Measurements from ENCODE around the gene ITGAL. TPM values are rescaled to one million over a fixed set of nuclear protein-coding genes. Genes with fewer than 3 reads are reported as not detected.

ITGAL gene
- total RNA-seq, 2 experiments from 2014 or later: 40.2 to 140 TPM

DNA sequence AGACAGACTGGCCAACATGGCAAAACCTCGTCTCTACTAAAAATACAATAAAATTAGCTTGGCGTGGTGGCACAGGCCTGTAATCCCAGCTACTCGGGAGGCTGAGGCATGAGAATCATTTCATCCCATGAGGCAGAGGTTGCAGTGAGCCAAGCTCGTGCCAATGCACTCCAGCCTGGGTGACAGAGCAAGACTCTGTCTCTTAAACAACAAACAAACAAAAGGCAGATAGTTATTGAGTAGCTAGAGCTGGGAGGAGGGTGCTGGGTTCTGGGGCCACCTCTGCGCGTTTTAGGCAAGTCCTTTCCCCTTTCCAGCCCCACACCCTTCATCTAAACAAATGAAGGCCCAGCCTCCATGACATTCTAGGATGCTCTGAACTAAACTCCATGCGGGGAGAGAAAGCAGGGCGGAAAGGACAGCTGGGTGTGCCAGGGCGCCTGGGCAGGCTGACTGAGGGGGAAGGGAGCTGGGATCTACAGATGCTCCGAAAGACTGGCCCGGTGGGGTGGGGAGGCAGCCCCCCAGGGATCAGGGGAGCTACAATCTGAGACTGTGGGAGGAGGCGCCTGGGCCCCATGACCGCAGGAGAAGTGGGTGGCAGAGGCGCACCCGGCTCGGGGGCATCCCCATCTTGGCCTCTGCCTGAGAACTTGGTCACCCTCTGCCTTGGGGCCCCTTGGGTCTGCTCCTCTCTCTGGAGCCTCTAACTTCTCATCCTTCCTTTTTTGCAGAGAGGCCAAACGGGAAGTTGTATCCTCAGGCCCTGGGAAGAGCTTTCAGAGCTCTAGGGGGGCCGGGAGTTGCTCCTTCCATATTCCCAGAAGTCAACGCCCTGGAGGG is 910 bp downstream of the ITGAL start:
- POLR2A ChIA-PET: interaction anchor here (0.7 to 3.2 kb wide), 11 partner anchors 15 to 177 kb away, joined by 3 to 69 read pairs (median 5); partner anchors contain the start of genes DCTPP1 and ZNF764
- H3K27ac ChIP-seq (ENCODE audit: low read depth, low read length, poor library complexity, severe bottlenecking): peak overlapping the region; percentile 95
- TF ChIP-seq EZH2phosphoT487 (IDR thresholded peaks at IDR 0.05; ENCODE audit: borderline replicate concordance, low read depth, low read length): no peak
- TF ChIP-seq, protein P1, sequence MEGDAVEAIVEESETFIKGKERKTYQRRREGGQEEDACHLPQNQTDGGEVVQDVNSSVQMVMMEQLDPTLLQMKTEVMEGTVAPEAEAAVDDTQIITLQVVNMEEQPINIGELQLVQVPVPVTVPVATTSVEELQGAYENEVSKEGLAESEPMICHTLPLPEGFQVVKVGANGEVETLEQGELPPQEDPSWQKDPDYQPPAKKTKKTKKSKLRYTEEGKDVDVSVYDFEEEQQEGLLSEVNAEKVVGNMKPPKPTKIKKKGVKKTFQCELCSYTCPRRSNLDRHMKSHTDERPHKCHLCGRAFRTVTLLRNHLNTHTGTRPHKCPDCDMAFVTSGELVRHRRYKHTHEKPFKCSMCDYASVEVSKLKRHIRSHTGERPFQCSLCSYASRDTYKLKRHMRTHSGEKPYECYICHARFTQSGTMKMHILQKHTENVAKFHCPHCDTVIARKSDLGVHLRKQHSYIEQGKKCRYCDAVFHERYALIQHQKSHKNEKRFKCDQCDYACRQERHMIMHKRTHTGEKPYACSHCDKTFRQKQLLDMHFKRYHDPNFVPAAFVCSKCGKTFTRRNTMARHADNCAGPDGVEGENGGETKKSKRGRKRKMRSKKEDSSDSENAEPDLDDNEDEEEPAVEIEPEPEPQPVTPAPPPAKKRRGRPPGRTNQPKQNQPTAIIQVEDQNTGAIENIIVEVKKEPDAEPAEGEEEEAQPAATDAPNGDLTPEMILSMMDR (conservative IDR thresholded peaks at IDR 0.05; ENCODE audit: low read length): no peak
- no peaks in the 10 kb centered on the region for H3K9me2 ChIP-seq (ENCODE audit: insufficient read depth, low read length)
- peaks cover 61% of the 10 kb centered on the region for H3K4me1 ChIP-seq (ENCODE audit: insufficient read depth, low read length, poor library complexity, severe bottlenecking)
- peaks cover 24% of the 10 kb centered on the region for H3K36me3 ChIP-seq (ENCODE audit: insufficient read depth, low read length)
- peak overlapping the region; percentile 14; the same call in 1 of the 2 replicates for H2AFZ ChIP-seq (ENCODE audit: low read length)
- H3K79me2 ChIP-seq (ENCODE audit: insufficient read depth, low read depth, low read length): peaks cover 15% of the 10 kb centered on the region; the same call in 1 of the 2 replicates
- no peaks in the 10 kb centered on the region for H4K20me1 ChIP-seq (ENCODE audit: insufficient read depth, low read length)
- no peak for DNase-seq (ENCODE audit: low spot score)
- intact Hi-C loops (cut with micrococcal nuclease; ENCODE audit: unreplicated experiment): loop anchor here (2.0 kb wide), 3 partner anchors 15 to 225 kb away; partner anchors contain the start of genes SRCAP and ZNF747
- no peaks in the 10 kb centered on the region for H3K9me3 ChIP-seq (ENCODE audit: low read length)
- peak overlapping the region; percentile 77 for H3K4me3 ChIP-seq (ENCODE audit: low read depth, low read length, poor library complexity, severe bottlenecking)
- BruUV-seq (replicated peaks): TSS peak; percentile 52
- peak overlapping the region; percentile 99 for H3K4me2 ChIP-seq (ENCODE audit: low read length)
- CTCF ChIA-PET (ENCODE audit: unreplicated experiment): interaction anchor here (0.6 to 1.5 kb wide), 2 partner anchors 16 to 140 kb away, joined by 3 read pairs; no protein-coding TSS in a partner anchor

GRCh38 chr16:30474074-30474452 is 1.5 kb downstream of the ITGAL start:
- intact Hi-C loops (cut with micrococcal nuclease; ENCODE audit: unreplicated experiment): no loop called here
- H3K27ac ChIP-seq (ENCODE audit: low read depth, low read length, poor library complexity, severe bottlenecking): peak overlapping the region; percentile 95

More at GRCh38 chr16:30474074-30474452, 1.5 kb downstream of the ITGAL start:
- Histone ChIP-seq H2AFZ (ENCODE audit: low read length) (peak overlapping the region; percentile 14; the same call in 1 of the 2 replicates), H3K36me3 (ENCODE audit: insufficient read depth, low read length) (peaks cover 26% of the 10 kb centered on the region), H3K4me2 (ENCODE audit: low read length) (peak overlapping the region; percentile 99), H3K4me1 (ENCODE audit: insufficient read depth, low read length, poor library complexity, severe bottlenecking) (peaks cover 61% of the 10 kb centered on the region), H3K9me3 (ENCODE audit: low read length) (no peaks in the 10 kb centered on the region), H3K79me2 (ENCODE audit: insufficient read depth, low read depth, low read length) (peaks cover 15% of the 10 kb centered on the region; the same call in 1 of the 2 replicates), H3K9me2 (ENCODE audit: insufficient read depth, low read length) (no peaks in the 10 kb centered on the region), H4K20me1 (ENCODE audit: insufficient read depth, low read length) (no peaks in the 10 kb centered on the region), H3K4me3 (ENCODE audit: low read depth, low read length, poor library complexity, severe bottlenecking) (peak overlapping the region; percentile 77)
- DNase-seq (ENCODE audit: low spot score): no peak
- no TSS peak for BruUV-seq (replicated peaks)
- CTCF ChIA-PET (ENCODE audit: unreplicated experiment): interaction anchor here (0.6 kb wide), 1 partner anchor 140 kb away, joined by 3 read pairs; no protein-coding TSS in a partner anchor
- POLR2A ChIA-PET: interaction anchor here (0.7 to 3.2 kb wide), 7 partner anchors 16 to 84 kb away, joined by 3 to 69 read pairs (median 6); partner anchors contain the start of genes DCTPP1 and ZNF764
- TF ChIP-seq, protein P1 (conservative IDR thresholded peaks at IDR 0.05; ENCODE audit: low read length): no peak
- TF ChIP-seq EZH2phosphoT487 (IDR thresholded peaks at IDR 0.05; ENCODE audit: borderline replicate concordance, low read depth, low read length): no peak

Data from OCI-LY7 (cell line).